Measurements from ENCODE around the gene CC2D1B. TPM values are rescaled to one million over a fixed set of nuclear protein-coding genes. Genes with fewer than 3 reads are reported as not detected.
"Not testable (repeated sequence)": the region's sequence is repeated elsewhere in the genome, so short reads cannot be mapped to it uniquely, and the experiment has no call there.

CC2D1B gene
- total RNA-seq, 1 experiment from 2014 or later = 20.1 TPM

- Histone ChIP-seq H3K27me3 (ENCODE audit: low read length) (no peaks in the 10 kb centered on the region), H3K4me2 (ENCODE audit: low read depth, low read length, poor library complexity, severe bottlenecking) (no peak overlapping the region), H3K4me1 (ENCODE audit: low read length) (peaks cover 14% of the 10 kb centered on the region), H3K9me2 (replicated peaks; ENCODE audit: insufficient read depth, low read length) (no peaks in the 10 kb centered on the region), H3K27ac (ENCODE audit: low read length) (no peak overlapping the region), H3K79me2 (ENCODE audit: low read length) (peaks cover 74% of the 10 kb centered on the region), H2AFZ (ENCODE audit: low read length) (no peak overlapping the region), H3K9me3 (ENCODE audit: low read length) (no peaks in the 10 kb centered on the region), H3K36me3 (ENCODE audit: insufficient read depth, low read length) (peaks cover 46% of the 10 kb centered on the region), H4K20me1 (ENCODE audit: insufficient read depth, low read depth, low read length) (no peaks in the 10 kb centered on the region), H3K9ac (ENCODE audit: low read length) (no peak overlapping the region), H3K4me3 (ENCODE audit: low read length) (no peak overlapping the region)
- DNase-seq = no peak
Observed at GRCh38 chr1:52400131-52400530, 34.1 kb upstream of the CC2D1B start.

- Histone ChIP-seq H3K9ac (ENCODE audit: low read length) (no peak overlapping the region), H3K27ac (ENCODE audit: low read length) (no peak overlapping the region), H3K9me3 (ENCODE audit: low read length) (no peaks in the 10 kb centered on the region), H2AFZ (ENCODE audit: low read length) (no peak overlapping the region), H3K4me1 (ENCODE audit: low read length) (peaks cover 14% of the 10 kb centered on the region), H4K20me1 (ENCODE audit: insufficient read depth, low read depth, low read length) (no peaks in the 10 kb centered on the region), H3K9me2 (replicated peaks; ENCODE audit: insufficient read depth, low read length) (no peaks in the 10 kb centered on the region), H3K36me3 (ENCODE audit: insufficient read depth, low read length) (peaks cover 51% of the 10 kb centered on the region), H3K4me2 (ENCODE audit: low read depth, low read length, poor library complexity, severe bottlenecking) (no peak overlapping the region), H3K4me3 (ENCODE audit: low read length) (no peak overlapping the region), H3K79me2 (ENCODE audit: low read length) (peaks cover 73% of the 10 kb centered on the region), H3K27me3 (ENCODE audit: low read length) (no peaks in the 10 kb centered on the region)
- DNase-seq = no peak
Observed at GRCh38 chr1:52399629-52400028, 33.6 kb upstream of the CC2D1B start.

GRCh38 chr1:52393174-52393573 lies 27.2 kb upstream of the CC2D1B start:
- Histone ChIP-seq H3K79me2 (ENCODE audit: low read length) (peaks cover 41% of the 10 kb centered on the region), H3K4me2 (ENCODE audit: low read depth, low read length, poor library complexity, severe bottlenecking) (no peak overlapping the region), H3K9me2 (replicated peaks; ENCODE audit: insufficient read depth, low read length) (no peaks in the 10 kb centered on the region), H3K9ac (ENCODE audit: low read length) (no peak overlapping the region), H3K27me3 (ENCODE audit: low read length) (no peaks in the 10 kb centered on the region), H3K4me1 (ENCODE audit: low read length) (no peaks in the 10 kb centered on the region), H2AFZ (ENCODE audit: low read length) (no peak overlapping the region), H3K36me3 (ENCODE audit: insufficient read depth, low read length) (peaks cover 57% of the 10 kb centered on the region), H3K4me3 (ENCODE audit: low read length) (no peak overlapping the region), H4K20me1 (ENCODE audit: insufficient read depth, low read depth, low read length) (no peaks in the 10 kb centered on the region), H3K9me3 (ENCODE audit: low read length) (no peaks in the 10 kb centered on the region), H3K27ac (ENCODE audit: low read length) (no peak overlapping the region)
- DNase-seq = no peak

- Histone ChIP-seq H3K9ac (ENCODE audit: low read length) (no peak overlapping the region), H3K9me2 (replicated peaks; ENCODE audit: insufficient read depth, low read length) (no peaks in the 10 kb centered on the region), H3K9me3 (ENCODE audit: low read length) (no peaks in the 10 kb centered on the region), H3K4me3 (ENCODE audit: low read length) (no peak overlapping the region), H3K36me3 (ENCODE audit: insufficient read depth, low read length) (peaks cover 58% of the 10 kb centered on the region; the same call in 1 of the 2 replicates), H3K4me1 (ENCODE audit: low read length) (no peaks in the 10 kb centered on the region), H3K27me3 (ENCODE audit: low read length) (no peaks in the 10 kb centered on the region), H2AFZ (ENCODE audit: low read length) (no peak overlapping the region), H3K27ac (ENCODE audit: low read length) (no peak overlapping the region), H4K20me1 (ENCODE audit: insufficient read depth, low read depth, low read length) (no peaks in the 10 kb centered on the region), H3K79me2 (ENCODE audit: low read length) (peaks cover 10% of the 10 kb centered on the region), H3K4me2 (ENCODE audit: low read depth, low read length, poor library complexity, severe bottlenecking) (no peak overlapping the region)
- no peak for DNase-seq
Observed at GRCh38 chr1:52386458-52386857, 20.5 kb upstream of the CC2D1B start.

GRCh38 chr1:52385376-52385775 lies 19.4 kb upstream of the CC2D1B start:
- no peak overlapping the region for H2AFZ ChIP-seq (ENCODE audit: low read length)
- H3K27ac ChIP-seq (ENCODE audit: low read length) = no peak overlapping the region
- H3K9me3 ChIP-seq (ENCODE audit: low read length) = no peaks in the 10 kb centered on the region
- no peaks in the 10 kb centered on the region for H4K20me1 ChIP-seq (ENCODE audit: insufficient read depth, low read depth, low read length)
- no peak overlapping the region for H3K4me3 ChIP-seq (ENCODE audit: low read length)
- H3K27me3 ChIP-seq (ENCODE audit: low read length) = no peaks in the 10 kb centered on the region
- H3K79me2 ChIP-seq (ENCODE audit: low read length) = peaks cover 7% of the 10 kb centered on the region
- peaks cover 68% of the 10 kb centered on the region; the same call in 1 of the 2 replicates for H3K36me3 ChIP-seq (ENCODE audit: insufficient read depth, low read length)
- H3K9ac ChIP-seq (ENCODE audit: low read length) = no peak overlapping the region
- DNase-seq = no peak
- H3K9me2 ChIP-seq (replicated peaks; ENCODE audit: insufficient read depth, low read length) = no peaks in the 10 kb centered on the region
- H3K4me1 ChIP-seq (ENCODE audit: low read length) = no peaks in the 10 kb centered on the region
- no peak overlapping the region for H3K4me2 ChIP-seq (ENCODE audit: low read depth, low read length, poor library complexity, severe bottlenecking)

GRCh38 chr1:52369851-52370250 lies 3.8 kb upstream of the CC2D1B start:
- H3K79me2 ChIP-seq (ENCODE audit: low read length); H3K4me1 ChIP-seq (ENCODE audit: low read length); H3K27ac ChIP-seq (ENCODE audit: low read length): not testable (repeated sequence)

GRCh38 chr1:52368383-52369172 lies 2.6 kb upstream of the CC2D1B start:
- peak; percentile 79 for DNase-seq
- Histone ChIP-seq H4K20me1 (ENCODE audit: insufficient read depth, low read depth, low read length) (no peaks in the 10 kb centered on the region), H3K4me3 (ENCODE audit: low read length) (peak overlapping the region; percentile 52; the same call in 1 of the 2 replicates), H3K9me2 (replicated peaks; ENCODE audit: insufficient read depth, low read length) (no peaks in the 10 kb centered on the region), H3K27ac (ENCODE audit: low read length) (no peak overlapping the region), H3K9me3 (ENCODE audit: low read length) (no peaks in the 10 kb centered on the region), H3K79me2 (ENCODE audit: low read length) (peaks cover 19% of the 10 kb centered on the region), H3K36me3 (ENCODE audit: insufficient read depth, low read length) (peaks cover 15% of the 10 kb centered on the region; the same call in 1 of the 2 replicates), H3K27me3 (ENCODE audit: low read length) (no peaks in the 10 kb centered on the region), H3K4me2 (ENCODE audit: low read depth, low read length, poor library complexity, severe bottlenecking) (peak overlapping the region; percentile 62), H2AFZ (ENCODE audit: low read length) (0 out of 2 replicates have a peak overlapping the region, but pooled peaks have one; percentile 33), H3K9ac (ENCODE audit: low read length) (peak overlapping the region; percentile 58), H3K4me1 (ENCODE audit: low read length) (peaks cover 15% of the 10 kb centered on the region)

More at GRCh38 chr1:52369851-52370250, 3.8 kb upstream of the CC2D1B start:
- not testable (repeated sequence) for H3K9me2 ChIP-seq (replicated peaks; ENCODE audit: insufficient read depth, low read length); H3K9me3 ChIP-seq (ENCODE audit: low read length); H3K4me3 ChIP-seq (ENCODE audit: low read length); H3K27me3 ChIP-seq (ENCODE audit: low read length); H3K4me2 ChIP-seq (ENCODE audit: low read depth, low read length, poor library complexity, severe bottlenecking); H3K9ac ChIP-seq (ENCODE audit: low read length); H4K20me1 ChIP-seq (ENCODE audit: insufficient read depth, low read depth, low read length); DNase-seq; H2AFZ ChIP-seq (ENCODE audit: low read length)
- H3K36me3 ChIP-seq (ENCODE audit: insufficient read depth, low read length) = peaks cover 20% of the 10 kb centered on the region

- Histone ChIP-seq H3K79me2 (ENCODE audit: low read length) (peaks cover 23% of the 10 kb centered on the region), H3K4me2 (ENCODE audit: low read depth, low read length, poor library complexity, severe bottlenecking) (no peak overlapping the region), H3K27me3 (ENCODE audit: low read length) (no peaks in the 10 kb centered on the region), H3K9me3 (ENCODE audit: low read length) (no peaks in the 10 kb centered on the region), H2AFZ (ENCODE audit: low read length) (no peak overlapping the region), H3K4me1 (ENCODE audit: low read length) (peaks cover 15% of the 10 kb centered on the region), H3K9ac (ENCODE audit: low read length) (no peak overlapping the region), H3K9me2 (replicated peaks; ENCODE audit: insufficient read depth, low read length) (no peaks in the 10 kb centered on the region), H4K20me1 (ENCODE audit: insufficient read depth, low read depth, low read length) (no peaks in the 10 kb centered on the region), H3K4me3 (ENCODE audit: low read length) (no peak overlapping the region), H3K27ac (ENCODE audit: low read length) (no peak overlapping the region), H3K36me3 (ENCODE audit: insufficient read depth, low read length) (peaks cover 7% of the 10 kb centered on the region; the same call in 1 of the 2 replicates)
- no peak for DNase-seq
Observed at GRCh38 chr1:52367272-52367671, 1.3 kb upstream of the CC2D1B start.

Data from Karpas-422 (cell line).